Thoracic aorta (tissue), 2 donors: Measurements from ENCODE around the gene JADE2. TPM values are rescaled to one million over a fixed set of nuclear protein-coding genes. Genes with fewer than 3 reads are reported as not detected.
A peak's percentile ranks its signal among the peaks of the same experiment; 100 is the strongest.

ENCODE experiments used
- ATAC-seq: fragments of 150-250 bp; one replicate; pipeline ENCODE4 v1.8.0; 2017; ENCODE audit warnings: low read depth; ENCODE audit not compliant: insufficient number of reproducible peaks, low FRiP score
- DNase-seq: peaks from one replicate; pipeline ENCODE4 v3.0.0-alpha.2; 2020; ENCODE audit warnings: low spot score
- H3K27ac ChIP-seq, 2 donors: fragments of 200-600 bp; sonication (generic); 1 replicate in 1 of 2; 2 replicates in 1 of 2; pipeline ENCODE4 v1.5.1; 2016; ENCODE audit warnings: mild to moderate bottlenecking in 2 of 2, moderate library complexity in 2 of 2
- H3K27me3 ChIP-seq: fragments of 200-600 bp; sonication (generic); replicated peaks from 2 replicates; pipeline ENCODE4 v1.6.0; 2016; ENCODE audit warnings: mild to moderate bottlenecking; ENCODE audit not compliant: insufficient read depth
- H3K36me3 ChIP-seq: fragments of 200-600 bp; sonication (generic); one replicate; pipeline ENCODE4 v1.5.1; 2016
- H3K4me1 ChIP-seq, 2 donors: fragments of 200-600 bp; sonication (generic); 1 replicate in 1 of 2; 2 replicates in 1 of 2; pipeline versions ENCODE4 v1.5.1 to v1.6.0; 2016; ENCODE audit warnings: low read depth in 2 of 2, mild to moderate bottlenecking in 1 of 2; ENCODE audit not compliant: control insufficient read depth in 1 of 2
- H3K4me3 ChIP-seq: fragments of 200-600 bp; sonication (generic); 2 replicates; pipeline ENCODE4 v1.5.1; 2016; ENCODE audit warnings: mild to moderate bottlenecking
- H3K9me3 ChIP-seq: fragments of 200-600 bp; sonication (generic); 2 replicates; pipeline ENCODE4 v1.5.1; 2016
- CTCF ChIP-seq: fragments of 200-600 bp; sonication (generic); IDR thresholded peaks from one replicate; pipeline ENCODE4 v1.5.1; 2019; ENCODE audit warnings: antibody characterized with exemption
- total RNA-seq, 2 donors: library from RNA; depleted of rRNA; stranded (reverse); fragments of >200 nt; gene quantifications; one replicate each; pipeline versions ENCODE4 v1.1.0 to v1.2.3, GENCODE V29; 2016

The JADE2 gene
- total RNA-seq, 2 donors from 2014 or later, result 54.0 to 81.3 TPM

- H3K27me3 ChIP-seq, result no peaks in the 10 kb centered on the region
- no peak overlapping the region for H3K27ac ChIP-seq
- ATAC-seq, result no peak
- peaks cover 17 to 36% of the 10 kb centered on the region in 2 donors for H3K4me1 ChIP-seq
- no peaks in the 10 kb centered on the region for H3K9me3 ChIP-seq
- no peak overlapping the region for H3K4me3 ChIP-seq
- no peaks in the 10 kb centered on the region for H3K36me3 ChIP-seq
- DNase-seq, result no peak
- TF ChIP-seq CTCF, result no peak
Observed at GRCh38 chr5:134584662-134585061, 59.2 kb downstream of the JADE2 start.

DNA sequence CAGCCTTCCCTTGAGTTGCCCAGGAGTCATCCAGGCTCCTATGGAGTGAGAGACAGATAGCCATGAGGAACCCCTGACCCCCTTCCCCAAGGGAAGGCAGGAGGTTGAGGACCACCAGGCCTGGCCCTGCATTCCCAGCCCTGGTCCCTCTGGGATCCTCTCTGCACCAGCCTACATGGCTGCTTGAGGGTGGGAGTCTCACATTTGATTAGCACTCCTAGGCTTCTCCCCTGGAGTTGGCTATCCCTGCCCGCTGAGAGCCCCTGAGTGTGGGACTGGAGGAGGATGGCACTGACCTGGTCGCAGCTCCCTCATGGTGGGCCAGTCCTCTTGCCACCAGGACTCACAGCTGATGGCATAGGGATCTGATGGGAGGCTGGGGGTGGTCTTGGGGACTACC, 60.5 kb downstream of the JADE2 start:
- no peak for TF ChIP-seq CTCF
- DNase-seq, result no peak
- Histone ChIP-seq H3K27ac (no peak overlapping the region), H3K4me3 (no peak overlapping the region), H3K27me3 (no peaks in the 10 kb centered on the region), H3K9me3 (no peaks in the 10 kb centered on the region), H3K36me3 (no peaks in the 10 kb centered on the region), H3K4me1 (peaks cover 14 to 23% of the 10 kb centered on the region in 2 donors)
- no peak for ATAC-seq

DNA sequence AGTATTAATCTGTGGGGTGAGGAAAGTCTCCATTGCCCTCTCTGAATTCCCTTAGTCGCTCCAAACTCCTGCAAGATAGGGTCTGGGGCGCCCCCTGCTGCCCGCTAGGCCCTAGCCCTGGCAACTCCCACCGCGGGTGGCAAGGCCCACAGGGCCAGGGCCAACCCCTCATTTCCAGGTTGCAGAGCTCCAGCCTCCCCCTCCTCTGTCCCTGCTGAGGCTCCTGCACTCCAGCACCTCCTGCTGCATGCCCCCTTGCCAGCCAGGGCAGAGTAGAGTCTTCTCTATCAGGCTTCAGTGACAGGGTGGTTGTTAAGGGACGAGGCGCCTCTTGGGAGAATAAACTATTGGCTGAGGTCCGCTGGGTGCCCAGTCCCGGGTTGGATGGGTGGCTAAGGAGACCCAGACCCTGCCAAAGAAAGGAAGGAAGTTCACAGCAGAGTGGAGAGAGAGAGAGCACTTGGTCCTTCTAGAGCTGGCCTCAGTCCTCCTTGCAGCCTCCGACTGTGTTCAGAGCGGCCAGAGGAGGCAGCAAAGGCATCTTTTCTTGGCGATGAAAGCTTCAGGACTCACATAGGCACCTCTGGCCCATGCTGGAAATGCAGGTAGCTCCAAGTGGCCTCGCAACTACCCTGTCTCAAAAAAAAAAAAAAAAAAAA, 61.5 kb downstream of the JADE2 start:
- Histone ChIP-seq H3K36me3 (no peaks in the 10 kb centered on the region), H3K4me1 (peaks cover 6 to 16% of the 10 kb centered on the region in 2 donors), H3K27me3 (no peaks in the 10 kb centered on the region), H3K27ac (peak overlapping the region; percentile 8 to 45), H3K4me3 (peak overlapping the region; percentile 60), H3K9me3 (no peaks in the 10 kb centered on the region)
- DNase-seq (no peak), ATAC-seq (peak; percentile 69)
- peak; percentile 80 for TF ChIP-seq CTCF

GRCh38 chr5:134590992-134591659, 65.7 kb downstream of the JADE2 start:
- DNase-seq, result no peak
- Histone ChIP-seq H3K4me1 (peaks cover 6 to 20% of the 10 kb centered on the region in 2 donors), H3K36me3 (no peaks in the 10 kb centered on the region), H3K27ac (no peak overlapping the region), H3K9me3 (no peaks in the 10 kb centered on the region), H3K27me3 (no peaks in the 10 kb centered on the region), H3K4me3 (no peak overlapping the region)
- no peak for ATAC-seq
- TF ChIP-seq CTCF, result no peak

GRCh38 chr5:134592141-134592746, 66.8 kb downstream of the JADE2 start:
- no peaks in the 10 kb centered on the region for H3K9me3 ChIP-seq
- TF ChIP-seq CTCF, result no peak
- no peaks in the 10 kb centered on the region for H3K36me3 ChIP-seq
- H3K27ac ChIP-seq, result peak overlapping the region in 1 of 2 donors; percentile 19
- DNase-seq, result no peak
- no peak overlapping the region for H3K4me3 ChIP-seq
- ATAC-seq, result no peak
- peaks cover 3 to 17% of the 10 kb centered on the region in 2 donors for H3K4me1 ChIP-seq
- H3K27me3 ChIP-seq, result no peaks in the 10 kb centered on the region
